HCT116 (cell line): ENCODE measurements around the gene DDX53. TPM values are rescaled to one million over a fixed set of nuclear protein-coding genes. Genes with fewer than 3 reads are reported as not detected.

ENCODE experiments used
- ATAC-seq: fragments of 200-7000 bp; cut with Tn5 transposase; 2 replicates; pipeline ENCODE4 v1.9.1; 2020; ENCODE audit warnings: mild to moderate bottlenecking, moderate library complexity
- BruUV-seq: library from RNA; stranded (reverse); fragments of 400-500 nt; replicated peaks from 2 replicates; lab custom pipeline; 2021; lab: Mats Ljungman, UMichigan
- CTCF ChIA-PET: fragments of 300-600 bp; sonication (Branson Sonifier 250); formaldehyde crosslinking; loops from one replicate; lab custom pipeline; 2021; ENCODE audit warnings: antibody characterized with exemption; lab: Charles Lee
- POLR2A ChIA-PET: fragments of 300-600, 350-600 bp; sonication (Branson Sonifier 250); formaldehyde crosslinking; loops from one replicate; lab custom pipeline; 2021; ENCODE audit warnings: antibody characterized with exemption; lab: Charles Lee
- RAD21 ChIA-PET, 2 experiments: fragments of 300-600 bp; sonication (Branson Sonifier 250); formaldehyde crosslinking; loops; one replicate each; lab custom pipeline; 2023; ENCODE audit warnings: low total read pairs in 2 of 2; ENCODE audit not compliant: uncharacterized antibody in 2 of 2, unreplicated experiment in 2 of 2, low non-redundant PET in 1 of 2; lab: Charles Lee
- DNase-seq: peaks from one replicate; pipeline ENCODE4 v3.0.0-alpha.2; 2010; ENCODE audit warnings: low read depth, low spot score
- H2AFZ ChIP-seq: fragments of 200-600 bp; shearing (Covaris generic), sonication (generic); 2 replicates; pipeline ENCODE4 v1.6.1; 2017; ENCODE audit warnings: low read depth, mixed run types, mixed read lengths, antibody characterized with exemption, low read length; ENCODE audit not compliant: poor library complexity, severe bottlenecking
- H3K27ac ChIP-seq: 2 replicates; pipeline ENCODE4 v1.5.1; 2012; ENCODE audit warnings: low read depth, low read length
- H3K27me3 ChIP-seq: fragments of 200-600 bp; sonication (generic); 2 replicates; pipeline ENCODE4 v1.6.1; 2016; ENCODE audit warnings: mixed run types, low read length, mixed read lengths; ENCODE audit not compliant: insufficient read depth
- H3K36me3 ChIP-seq, 2 experiments: fragments of 200-500 bp in 1 of 2; fragments of 200-600 bp in 1 of 2; sonication (Bioruptor generic) in 1 of 2; sonication (generic) in 1 of 2; 2 replicates each; pipeline versions ENCODE4 v1.5.1 to v1.6.1; 2014 to 2016; ENCODE audit warnings: low read length in 2 of 2, inconsistent platforms in 1 of 2, mixed read lengths in 1 of 2, mixed run types in 1 of 2; ENCODE audit not compliant: insufficient read depth in 2 of 2, control insufficient read depth in 1 of 2
- H3K4me1 ChIP-seq, 2 experiments: fragments of 200-600 bp in 1 of 2; sonication (generic) in 1 of 2; 2 replicates each; pipeline versions ENCODE4 v1.5.1 to v1.6.1; 2012 to 2017; ENCODE audit warnings: low read length in 2 of 2, inconsistent platforms in 1 of 2, mild to moderate bottlenecking in 1 of 2, mixed read lengths in 1 of 2, mixed run types in 1 of 2, moderate library complexity in 1 of 2; ENCODE audit not compliant: insufficient read depth in 2 of 2, control insufficient read depth in 1 of 2
- H3K4me2 ChIP-seq: fragments of 200-600 bp; sonication (generic); 2 replicates; pipeline ENCODE4 v1.6.1; 2017; ENCODE audit warnings: mixed run types, low read length, mixed read lengths
- H3K4me3 ChIP-seq, 2 experiments: fragments of 200-600 bp in 1 of 2; sonication (generic) in 1 of 2; replicated peaks in 1 of 2; 2 replicates each; pipeline ENCODE4 v1.5.1; 2011 to 2016; ENCODE audit warnings: low read length in 2 of 2, control low read depth in 1 of 2, low read depth in 1 of 2, mild to moderate bottlenecking in 1 of 2, mixed read lengths in 1 of 2, mixed run types in 1 of 2
- H3K79me2 ChIP-seq: fragments of 200-600 bp; sonication (generic); 2 replicates; pipeline ENCODE4 v1.6.1; 2017; ENCODE audit warnings: mild to moderate bottlenecking, mixed run types, low read length, moderate library complexity, mixed read lengths; ENCODE audit not compliant: insufficient read depth
- H3K9ac ChIP-seq: fragments of 200-600 bp; sonication (generic); 2 replicates; pipeline ENCODE4 v1.6.1; 2016; ENCODE audit warnings: low read length, mixed read lengths
- H3K9me2 ChIP-seq: fragments of 200-600 bp; sonication (generic), shearing (Covaris generic); 2 replicates; pipeline ENCODE4 v1.6.1; 2017; ENCODE audit warnings: mixed run types, mild to moderate bottlenecking, moderate library complexity; ENCODE audit not compliant: insufficient read depth
- H3K9me3 ChIP-seq, 2 experiments: fragments of 200-500 bp in 1 of 2; fragments of 200-600 bp in 1 of 2; sonication (Bioruptor generic) in 1 of 2; sonication (generic) in 1 of 2; 2 replicates each; pipeline ENCODE4 v1.6.1; 2014 to 2017; ENCODE audit warnings: low read length in 2 of 2, mixed read lengths in 2 of 2, inconsistent platforms in 1 of 2, low read depth in 1 of 2, mild to moderate bottlenecking in 1 of 2, mixed run types in 1 of 2, moderate library complexity in 1 of 2; ENCODE audit not compliant: control insufficient read depth in 1 of 2, insufficient read depth in 1 of 2
- H4K20me1 ChIP-seq: fragments of 200-600 bp; sonication (generic), shearing (Covaris generic); 2 replicates; pipeline ENCODE4 v1.6.1; 2017; ENCODE audit warnings: mixed run types, mild to moderate bottlenecking, moderate library complexity; ENCODE audit not compliant: insufficient read depth
- EZH2phosphoT487 ChIP-seq: fragments of 200-600 bp; IDR thresholded peaks from 2 replicates; pipeline ENCODE4 v1.6.1; 2018; ENCODE audit warnings: antibody characterized with exemption, borderline replicate concordance
- POLR2A ChIP-seq: IDR thresholded peaks from 2 replicates; pipeline ENCODE4 v1.7.0; 2011; ENCODE audit warnings: borderline replicate concordance; ENCODE audit not compliant: insufficient read depth, insufficient read length; ENCODE audit errors: extremely low read depth
- POLR2AphosphoS5 ChIP-seq: IDR thresholded peaks from 2 replicates; pipeline ENCODE4 v1.6.1; 2011; ENCODE audit warnings: mild to moderate bottlenecking, low read depth, low read length, moderate library complexity
- SRF ChIP-seq: IDR thresholded peaks from 2 replicates; pipeline ENCODE4 v1.6.1; 2012; ENCODE audit warnings: low read depth
- YY1 ChIP-seq: IDR thresholded peaks from 2 replicates; pipeline ENCODE4 v1.6.1; 2011; ENCODE audit warnings: low read length, low read depth, moderate library complexity, mild to moderate bottlenecking; ENCODE audit not compliant: insufficient replicate concordance; ENCODE audit errors: extremely low read depth
- intact Hi-C: fragments of 100-400 bp; cut with micrococcal nuclease; formaldehyde crosslinking; loops from 2 replicates; pipeline ENCODE4 v1.10.0; 2022
- total RNA-seq: library from RNA; stranded (reverse); gene quantifications from one replicate; pipeline ENCODE4 v1.2.1, GENCODE V29; 2021; ENCODE audit not compliant: unreplicated experiment
- TF ChIP-seq, protein P1 (sequence below): IDR thresholded peaks from 2 replicates; pipeline ENCODE4 v1.6.1; 2012; ENCODE audit warnings: low read depth
- TF ChIP-seq, protein P2 (sequence below), 3 experiments: fragments of 200-600 bp in 1 of 3; sonication (generic) in 1 of 3; IDR thresholded peaks in 2 of 3; conservative IDR thresholded peaks in 1 of 3; 2 replicates each; pipeline ENCODE4 v1.5.1; 2012 to 2017; ENCODE audit warnings: low read depth in 2 of 3, low read length in 2 of 3, antibody characterized with exemption in 1 of 3, borderline replicate concordance in 1 of 3, control low read depth in 1 of 3, mild to moderate bottlenecking in 1 of 3, mixed read lengths in 1 of 3, mixed run types in 1 of 3, moderate library complexity in 1 of 3; ENCODE audit not compliant: insufficient read depth in 1 of 3

Gene DDX53
- total RNA-seq, 1 experiment from 2014 or later, result not detected

DNA sequence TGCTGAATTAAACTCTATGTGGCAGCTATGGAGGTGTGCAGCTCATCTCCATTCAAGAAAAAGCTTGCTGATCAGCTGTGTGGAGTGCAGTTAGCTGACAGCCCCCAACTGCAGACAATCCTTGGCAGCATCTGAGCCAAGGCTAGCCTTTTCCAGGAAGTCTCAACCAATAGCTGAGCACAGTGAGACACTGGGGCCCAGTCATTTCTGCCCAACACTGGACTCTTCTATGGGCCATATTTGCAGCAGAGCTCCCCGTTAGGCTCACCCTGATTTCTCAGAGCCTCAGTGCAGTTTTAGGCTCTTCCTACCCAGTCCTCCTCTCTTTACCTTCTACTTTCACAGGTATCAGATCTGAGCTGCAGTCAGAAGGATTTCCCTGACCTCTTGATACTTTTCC is 12.9 kb downstream of the DDX53 start:
- no peaks in the 10 kb centered on the region for H3K27me3 ChIP-seq
- no peaks in the 10 kb centered on the region for H3K79me2 ChIP-seq
- H3K9me3 ChIP-seq, result no peaks in the 10 kb centered on the region
- H3K36me3 ChIP-seq, result no peaks in the 10 kb centered on the region
- no peak overlapping the region for H3K4me3 ChIP-seq
- TF ChIP-seq SRF, result no peak
- TF ChIP-seq, all 23 proteins: peak for 0
- Histone ChIP-seq H3K27ac (no peak overlapping the region), H3K4me1 (no peaks in the 10 kb centered on the region), H3K4me2 (no peak overlapping the region), H2AFZ (no peak overlapping the region), H4K20me1 (no peaks in the 10 kb centered on the region), H3K9me2 (no peaks in the 10 kb centered on the region), H3K9ac (no peak overlapping the region)
- RAD21 ChIA-PET, result no interaction called here
- DNase-seq (no peak), ATAC-seq (no peak)
- BruUV-seq, result no TSS peak
- POLR2A ChIA-PET, result no interaction called here
- intact Hi-C loops, result no loop called here
- CTCF ChIA-PET, result no interaction called here

DNA sequence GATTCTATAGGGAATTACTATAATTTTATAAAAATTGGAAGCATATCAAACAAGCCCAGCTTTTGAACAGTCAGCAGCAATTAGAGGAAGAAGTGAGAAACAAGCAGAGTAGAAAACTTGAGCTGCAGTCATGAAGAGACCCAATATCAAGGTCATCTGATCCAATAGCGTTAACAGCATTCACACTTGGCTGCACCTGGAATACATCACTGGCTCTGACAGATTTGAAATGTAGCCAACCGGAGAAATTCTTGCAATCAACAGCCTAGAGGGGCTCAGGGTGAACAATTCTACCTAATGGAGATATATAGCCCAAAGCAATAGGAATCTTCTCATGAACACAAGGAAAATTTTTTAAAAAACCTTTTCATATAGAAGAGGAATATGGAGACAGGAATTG is 13.6 kb downstream of the DDX53 start:
- TF ChIP-seq, protein P1, sequence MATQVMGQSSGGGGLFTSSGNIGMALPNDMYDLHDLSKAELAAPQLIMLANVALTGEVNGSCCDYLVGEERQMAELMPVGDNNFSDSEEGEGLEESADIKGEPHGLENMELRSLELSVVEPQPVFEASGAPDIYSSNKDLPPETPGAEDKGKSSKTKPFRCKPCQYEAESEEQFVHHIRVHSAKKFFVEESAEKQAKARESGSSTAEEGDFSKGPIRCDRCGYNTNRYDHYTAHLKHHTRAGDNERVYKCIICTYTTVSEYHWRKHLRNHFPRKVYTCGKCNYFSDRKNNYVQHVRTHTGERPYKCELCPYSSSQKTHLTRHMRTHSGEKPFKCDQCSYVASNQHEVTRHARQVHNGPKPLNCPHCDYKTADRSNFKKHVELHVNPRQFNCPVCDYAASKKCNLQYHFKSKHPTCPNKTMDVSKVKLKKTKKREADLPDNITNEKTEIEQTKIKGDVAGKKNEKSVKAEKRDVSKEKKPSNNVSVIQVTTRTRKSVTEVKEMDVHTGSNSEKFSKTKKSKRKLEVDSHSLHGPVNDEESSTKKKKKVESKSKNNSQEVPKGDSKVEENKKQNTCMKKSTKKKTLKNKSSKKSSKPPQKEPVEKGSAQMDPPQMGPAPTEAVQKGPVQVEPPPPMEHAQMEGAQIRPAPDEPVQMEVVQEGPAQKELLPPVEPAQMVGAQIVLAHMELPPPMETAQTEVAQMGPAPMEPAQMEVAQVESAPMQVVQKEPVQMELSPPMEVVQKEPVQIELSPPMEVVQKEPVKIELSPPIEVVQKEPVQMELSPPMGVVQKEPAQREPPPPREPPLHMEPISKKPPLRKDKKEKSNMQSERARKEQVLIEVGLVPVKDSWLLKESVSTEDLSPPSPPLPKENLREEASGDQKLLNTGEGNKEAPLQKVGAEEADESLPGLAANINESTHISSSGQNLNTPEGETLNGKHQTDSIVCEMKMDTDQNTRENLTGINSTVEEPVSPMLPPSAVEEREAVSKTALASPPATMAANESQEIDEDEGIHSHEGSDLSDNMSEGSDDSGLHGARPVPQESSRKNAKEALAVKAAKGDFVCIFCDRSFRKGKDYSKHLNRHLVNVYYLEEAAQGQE, result no peak
- TF ChIP-seq POLR2AphosphoS5 (no peak), POLR2A (no peak), YY1 (no peak), EZH2phosphoT487 (no peak)
- TF ChIP-seq, protein P2, sequence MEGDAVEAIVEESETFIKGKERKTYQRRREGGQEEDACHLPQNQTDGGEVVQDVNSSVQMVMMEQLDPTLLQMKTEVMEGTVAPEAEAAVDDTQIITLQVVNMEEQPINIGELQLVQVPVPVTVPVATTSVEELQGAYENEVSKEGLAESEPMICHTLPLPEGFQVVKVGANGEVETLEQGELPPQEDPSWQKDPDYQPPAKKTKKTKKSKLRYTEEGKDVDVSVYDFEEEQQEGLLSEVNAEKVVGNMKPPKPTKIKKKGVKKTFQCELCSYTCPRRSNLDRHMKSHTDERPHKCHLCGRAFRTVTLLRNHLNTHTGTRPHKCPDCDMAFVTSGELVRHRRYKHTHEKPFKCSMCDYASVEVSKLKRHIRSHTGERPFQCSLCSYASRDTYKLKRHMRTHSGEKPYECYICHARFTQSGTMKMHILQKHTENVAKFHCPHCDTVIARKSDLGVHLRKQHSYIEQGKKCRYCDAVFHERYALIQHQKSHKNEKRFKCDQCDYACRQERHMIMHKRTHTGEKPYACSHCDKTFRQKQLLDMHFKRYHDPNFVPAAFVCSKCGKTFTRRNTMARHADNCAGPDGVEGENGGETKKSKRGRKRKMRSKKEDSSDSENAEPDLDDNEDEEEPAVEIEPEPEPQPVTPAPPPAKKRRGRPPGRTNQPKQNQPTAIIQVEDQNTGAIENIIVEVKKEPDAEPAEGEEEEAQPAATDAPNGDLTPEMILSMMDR (IDR thresholded peaks at IDR 0.05 in 2 of 3, conservative IDR thresholded peaks at IDR 0.05 in 1 of 3; ENCODE audit: borderline replicate concordance in 1 of 3, insufficient read depth in 1 of 3, low read depth in 2 of 3, low read length in 2 of 3), result no peak
- TF ChIP-seq, all 23 proteins: peak for 0
- BruUV-seq, result no TSS peak
- ChIA-PET CTCF (no interaction called here), RAD21 (no interaction called here), POLR2A (no interaction called here)
- H3K4me2 ChIP-seq, result no peak overlapping the region
- H3K27ac ChIP-seq, result no peak overlapping the region
- H2AFZ ChIP-seq, result no peak overlapping the region
- DNase-seq, result no peak
- ATAC-seq, result no peak
- H3K9me2 ChIP-seq, result no peaks in the 10 kb centered on the region
- no peaks in the 10 kb centered on the region for H3K4me1 ChIP-seq
- H3K9me3 ChIP-seq, result no peaks in the 10 kb centered on the region
- no peak overlapping the region for H3K9ac ChIP-seq
- H3K36me3 ChIP-seq, result no peaks in the 10 kb centered on the region
- intact Hi-C loops, result no loop called here
- no peaks in the 10 kb centered on the region for H4K20me1 ChIP-seq
- no peaks in the 10 kb centered on the region for H3K79me2 ChIP-seq
- H3K27me3 ChIP-seq, result no peaks in the 10 kb centered on the region
- H3K4me3 ChIP-seq, result no peak overlapping the region
